CD4-positive, alpha-beta T cell treated with Interleukin-12 subunit alpha and Interleukin-12 subunit beta, for 1 hour (primary cell): ENCODE results near the gene SAXO2.
"Not testable (repeated sequence)": the region's sequence is repeated elsewhere in the genome, so short reads cannot be mapped to it uniquely, and the experiment has no call there.

Experiments
- DNase-seq: peaks from one replicate; pipeline ENCODE4 v3.0.0-alpha.2; 2020

The SAXO2 gene

GRCh38 chr15:82262422-82263026 lies at the start of gene SAXO2, which contains the start of gene EFL1:
TSS of gene SAXO2 (plus strand) at chr15:82262818. CDS start at chr15:82262880, 62 bp downstream.
TSS of gene EFL1 (minus strand) at chr15:82262734. CDS start at chr15:82261778, 956 bp downstream.
- peak; percentile 91 for DNase-seq

GRCh38 chr15:82216092-82216491 lies 46.5 kb upstream of the SAXO2 start:
- not testable (repeated sequence) for DNase-seq

GRCh38 chr15:82221535-82221934 lies 41.1 kb upstream of the SAXO2 start:
- peak; percentile 7 for DNase-seq

GRCh38 chr15:82228750-82229149 lies 33.9 kb upstream of the SAXO2 start:
- no peak for DNase-seq

GRCh38 chr15:82231233-82231632 lies 31.4 kb upstream of the SAXO2 start:
- no peak for DNase-seq

- DNase-seq: no peak
These were observed 30.8 kb upstream of the SAXO2 start for GRCh38 chr15:82231842-82232241.

GRCh38 chr15:82237944-82238534 lies 24.6 kb upstream of the SAXO2 start:
- DNase-seq: not testable (repeated sequence)

GRCh38 chr15:82239685-82240391 lies 22.8 kb upstream of the SAXO2 start:
- DNase-seq: no peak

GRCh38 chr15:82241836-82242499 lies 20.6 kb upstream of the SAXO2 start:
- DNase-seq: not testable (repeated sequence)

- not testable (repeated sequence) for DNase-seq
These were observed 19.0 kb upstream of the SAXO2 start for GRCh38 chr15:82243644-82244043.

GRCh38 chr15:82245956-82246355 lies 16.7 kb upstream of the SAXO2 start:
- DNase-seq: not testable (repeated sequence)

- DNase-seq: not testable (repeated sequence)
These were observed 14.4 kb upstream of the SAXO2 start for GRCh38 chr15:82248261-82248660.

- DNase-seq: peak; percentile 12
These were observed 824 bp upstream of the SAXO2 start for GRCh38 chr15:82261566-82262421.

GRCh38 chr15:82263350-82263749 lies 732 bp downstream of the SAXO2 start:
- DNase-seq: no peak

- not testable (repeated sequence) for DNase-seq
These were observed 4.5 kb downstream of the SAXO2 start for GRCh38 chr15:82267137-82267536.

GRCh38 chr15:82268454-82268853 lies 5.8 kb downstream of the SAXO2 start:
- not testable (repeated sequence) for DNase-seq

GRCh38 chr15:82272154-82272553 lies 9.5 kb downstream of the SAXO2 start:
- DNase-seq: no peak

GRCh38 chr15:82275410-82275809 lies 12.8 kb downstream of the SAXO2 start:
- DNase-seq: no peak

GRCh38 chr15:82281276-82281675 lies 18.7 kb downstream of the SAXO2 start:
- DNase-seq: not testable (repeated sequence)

- DNase-seq: not testable (repeated sequence)
These were observed 19.8 kb downstream of the SAXO2 start for GRCh38 chr15:82282386-82282785.

- DNase-seq: not testable (repeated sequence)
These were observed 21.8 kb downstream of the SAXO2 start for GRCh38 chr15:82284381-82284780.

GRCh38 chr15:82286475-82286874 lies 23.9 kb downstream of the SAXO2 start:
- DNase-seq: peak; percentile 6
